ENCODE results near the gene ECHS1.
A peak's percentile ranks its signal among the peaks of the same experiment; 100 is the strongest.

Gene ECHS1

GRCh38 chr10:133343558-133343957 lies 29.6 kb downstream of the ECHS1 start:
- DNase-seq: no peak

DNA sequence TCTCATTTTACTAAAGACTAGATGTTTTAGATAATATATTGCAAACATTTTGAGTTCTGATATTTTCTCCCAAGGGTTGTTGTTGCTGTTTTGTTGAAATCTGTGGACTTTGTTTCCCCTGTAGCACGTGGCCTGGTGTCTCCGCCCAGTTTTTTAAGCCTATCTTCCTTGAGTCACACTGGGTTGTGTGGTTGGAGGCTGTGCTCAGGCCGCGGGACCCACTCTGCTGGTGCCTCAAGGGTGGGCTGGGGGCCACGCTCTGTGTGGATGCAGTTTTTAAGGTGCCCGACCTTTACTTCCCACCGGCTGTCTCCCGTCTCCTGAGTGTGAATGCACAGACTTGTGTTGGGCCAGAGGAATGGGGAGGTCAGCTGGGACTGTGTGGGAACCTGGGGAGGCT lies 30.2 kb downstream of the ECHS1 start:
- no peak for DNase-seq

DNA sequence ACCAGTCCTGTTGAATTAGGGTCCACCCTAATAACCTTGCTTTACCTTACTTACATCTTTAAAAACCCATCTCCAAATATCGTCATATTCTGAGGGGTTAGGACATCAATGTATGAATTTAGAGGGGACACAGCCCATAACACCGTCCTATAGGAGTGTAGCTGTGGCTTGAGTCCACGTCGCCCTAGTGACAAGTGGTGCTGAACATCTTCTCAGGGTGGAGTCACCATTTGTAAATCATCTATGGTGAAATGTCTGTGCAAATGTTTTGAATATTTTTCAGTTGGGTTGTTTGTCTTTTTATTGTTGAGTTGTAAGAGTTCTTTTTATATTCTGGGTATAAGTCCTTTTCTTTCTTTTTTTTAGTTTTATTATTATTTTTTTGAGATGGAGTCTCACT lies 31.2 kb downstream of the ECHS1 start:
- DNase-seq: no peak

DNA sequence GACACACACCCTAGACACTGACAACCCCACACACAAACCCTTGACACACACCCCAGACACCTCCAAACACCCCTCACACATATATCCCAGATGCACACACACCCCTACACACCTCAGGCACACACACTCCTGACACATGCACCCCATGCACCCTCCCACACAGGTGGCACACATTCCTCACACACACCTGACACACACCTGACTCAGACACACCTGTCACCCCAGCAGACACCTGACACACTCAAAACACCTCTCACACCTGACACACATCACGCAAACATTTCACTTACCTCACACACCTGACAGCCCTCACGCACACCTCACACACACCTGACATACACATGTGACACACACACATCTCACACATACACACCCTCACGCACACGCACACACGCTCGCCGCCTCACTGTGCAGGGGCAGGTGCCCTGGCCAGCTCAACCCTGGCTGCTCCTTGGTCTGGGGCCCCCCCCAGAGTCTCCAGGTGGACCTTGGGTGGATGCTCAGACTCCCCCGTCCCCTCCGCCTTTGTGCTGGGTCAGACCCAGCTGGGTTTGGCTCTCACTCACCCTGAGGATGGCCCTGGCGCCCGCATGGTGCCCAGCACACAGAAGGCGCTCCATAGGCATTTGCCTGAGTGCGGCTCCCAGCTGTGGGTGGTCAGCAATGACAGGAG lies 33.3 kb downstream of the ECHS1 start:
- DNase-seq: no peak

GRCh38 chr10:133338080-133339071 lies 34.8 kb downstream of the ECHS1 start:
- no peak for DNase-seq

DNA sequence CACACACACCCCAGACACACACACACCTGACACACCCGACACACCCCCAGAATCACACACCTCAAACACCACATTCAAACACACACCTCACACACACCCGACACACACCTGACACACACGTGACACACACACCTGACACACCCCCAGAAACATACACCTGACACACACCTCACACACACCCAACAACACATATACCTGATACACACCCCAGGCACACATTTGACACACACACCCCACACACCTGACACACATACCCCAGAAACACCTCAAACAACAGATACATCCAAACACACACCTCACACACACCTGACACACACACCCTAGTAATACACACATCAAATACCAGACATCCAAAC lies 35.8 kb downstream of the ECHS1 start:
- no peak for DNase-seq

DNA sequence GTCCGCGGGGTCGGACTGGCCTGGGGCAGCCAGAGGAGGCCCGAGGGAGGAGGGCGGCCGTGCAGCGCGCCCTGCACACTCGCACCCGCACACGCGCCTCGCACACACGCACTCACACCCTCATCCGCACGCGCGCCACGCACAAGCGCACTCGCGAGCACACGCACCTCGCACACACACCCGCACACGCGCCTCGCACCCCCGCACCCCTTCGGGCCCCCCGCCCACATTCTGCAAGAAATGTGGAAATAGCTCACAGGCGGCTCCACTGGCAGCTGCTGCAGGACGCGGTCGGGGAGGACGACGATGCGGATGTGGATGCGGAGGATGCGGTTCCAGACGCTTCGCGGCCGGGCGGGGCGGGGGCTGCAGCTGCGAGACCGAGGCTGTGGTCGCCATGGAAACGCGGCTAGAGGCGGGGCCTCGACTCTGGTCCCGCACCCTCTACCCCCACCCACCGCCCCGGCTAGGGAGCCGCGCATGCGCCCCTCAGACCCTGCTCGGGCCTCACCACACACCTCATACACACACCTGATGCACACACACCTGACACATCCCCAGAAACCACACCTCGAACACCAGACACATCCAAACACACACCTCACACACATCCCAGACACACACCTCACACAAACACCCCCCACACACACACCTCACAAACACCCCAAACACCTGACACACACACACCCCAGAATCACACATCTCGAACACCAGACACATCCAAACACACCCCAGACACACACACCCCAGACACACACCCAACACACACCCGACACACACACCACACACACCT lies 36.4 kb downstream of the ECHS1 start, which contains the start of gene CALY:
CALY (minus strand) TSS at position 320 of the 793 bp plus-strand sequence. CDS start 7,907 bp downstream, outside the sequence.
- DNase-seq: peak in 47 of 56 donors; percentile 14 to 85 (median 59)

GRCh38 chr10:133336118-133336576 lies 37.0 kb downstream of the ECHS1 start:
- peak in 2 of 56 donors; percentile 52 to 55 for DNase-seq

DNA sequence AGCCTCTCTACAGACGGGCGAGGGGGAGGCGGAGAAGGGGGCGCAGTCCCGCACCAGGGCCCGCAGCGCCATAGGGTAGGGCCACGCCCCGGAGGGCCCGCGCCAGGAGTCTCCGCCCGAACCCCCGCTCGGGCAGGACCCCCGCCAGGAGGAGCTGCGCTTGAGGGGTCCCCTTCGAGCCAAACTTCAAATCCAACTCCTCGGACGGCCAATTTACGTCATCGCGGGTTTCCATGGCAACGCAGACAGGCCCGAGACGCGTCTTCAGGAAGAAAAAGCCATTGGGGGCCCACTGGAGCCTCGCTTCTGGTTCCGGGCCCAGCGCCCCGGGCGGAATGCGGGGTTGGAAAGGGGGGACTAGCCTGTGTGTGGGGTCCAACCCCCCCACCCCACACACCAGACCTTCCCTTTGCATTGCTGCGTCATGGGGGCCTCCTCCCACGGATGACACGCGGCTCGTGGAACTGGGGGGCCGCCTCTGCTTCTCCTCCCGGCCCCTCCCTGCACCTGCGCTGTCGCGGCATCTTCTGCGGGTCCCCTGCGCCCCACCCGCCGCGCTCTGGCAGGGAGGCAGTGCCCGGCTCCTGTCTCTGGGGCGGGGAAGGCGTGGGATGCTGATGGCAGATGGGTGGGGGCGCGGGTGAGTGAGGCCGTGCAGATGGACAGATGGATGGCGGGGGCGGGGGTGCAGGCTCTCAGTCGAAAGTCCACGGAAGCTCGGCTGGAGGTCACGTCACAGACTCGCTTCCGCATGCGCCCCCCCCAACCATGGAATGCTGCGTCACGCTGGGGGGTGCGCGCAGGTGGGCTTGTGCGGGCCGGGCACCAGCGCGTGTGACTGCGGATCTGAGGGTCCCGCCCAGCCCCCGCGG lies 37.7 kb downstream of the ECHS1 start:
- peak in 40 of 56 donors; percentile 7 to 80 (median 52) for DNase-seq

GRCh38 chr10:133334503-133335245 lies 38.5 kb downstream of the ECHS1 start:
- DNase-seq: no peak

GRCh38 chr10:133332936-133333699 lies 40.0 kb downstream of the ECHS1 start:
- DNase-seq: no peak

GRCh38 chr10:133329491-133330202 lies 43.5 kb downstream of the ECHS1 start:
- DNase-seq: peak in 52 of 56 donors; percentile 11 to 92 (median 72)

DNA sequence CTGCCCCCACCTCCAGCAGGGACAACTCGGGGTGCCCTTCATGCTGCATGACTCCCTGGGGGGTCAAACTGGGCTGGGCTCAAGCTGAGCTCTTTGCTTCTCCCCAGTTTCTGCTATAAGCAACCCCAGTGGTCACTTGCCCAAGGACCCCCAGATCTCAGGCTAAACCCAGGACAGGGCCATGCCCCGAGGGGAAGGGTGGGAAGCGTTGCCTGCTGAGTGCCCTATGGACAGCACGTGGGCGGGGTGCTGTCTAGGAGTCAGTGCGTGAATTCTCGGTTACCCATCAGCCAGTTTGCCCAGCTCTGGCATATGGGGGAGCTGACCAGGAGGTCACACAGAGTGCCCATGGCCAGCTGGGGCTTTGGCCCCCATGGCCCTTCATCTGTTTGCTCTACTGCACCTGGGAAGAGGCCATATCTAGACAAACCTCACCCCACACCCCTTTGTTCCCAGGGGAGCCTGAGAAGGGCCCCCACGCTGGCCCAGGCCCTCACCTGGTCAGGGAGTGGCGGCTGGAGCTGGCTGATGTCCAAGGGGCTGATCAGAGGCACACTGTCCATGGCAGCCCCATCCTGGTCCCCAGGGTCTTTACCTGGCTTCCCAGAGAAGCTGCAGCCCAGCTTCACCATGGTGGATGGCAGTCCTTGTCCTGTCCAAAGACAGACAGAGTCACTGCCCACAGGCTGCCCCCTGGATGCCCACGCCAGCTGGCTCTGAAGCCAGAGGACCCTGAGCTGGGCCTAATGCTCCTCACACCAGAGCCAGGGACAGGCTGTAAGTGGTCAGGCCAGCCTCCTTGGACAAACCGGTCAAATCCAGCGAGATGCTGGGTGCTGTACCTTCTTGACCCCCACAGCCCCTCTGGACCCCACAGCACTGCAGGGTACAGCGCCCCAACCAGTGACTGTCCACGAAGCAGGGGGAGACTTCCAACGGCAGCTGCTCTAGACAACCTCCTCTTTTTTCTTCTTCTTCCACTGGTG lies 44.5 kb downstream of the ECHS1 start:
- no peak for DNase-seq

- DNase-seq: no peak
These were observed 45.4 kb downstream of the ECHS1 start for GRCh38 chr10:133327651-133328357.

GRCh38 chr10:133326745-133327650 lies 46.2 kb downstream of the ECHS1 start:
- DNase-seq: no peak
